GM12878 (cell line): ENCODE data around the gene E2F1. TPM values are rescaled to one million over a fixed set of nuclear protein-coding genes. Genes with fewer than 3 reads are reported as not detected.

Experiments used
- ATAC-seq: fragments of 200-7000 bp; cut with Tn5 transposase; 3 replicates; pipeline ENCODE4 v1.9.1; 2020; ENCODE audit warnings: mild to moderate bottlenecking, moderate library complexity
- BruUV-seq: library from RNA; stranded (reverse); fragments of 400-500 nt; replicated peaks from 2 replicates; lab custom pipeline; 2021; lab: Mats Ljungman, UMichigan
- CTCF ChIA-PET: fragments of 300-600 bp; sonication (Branson Sonifier 250); formaldehyde crosslinking; extraction: SDS; loops from one replicate; lab custom pipeline; 2021; ENCODE audit warnings: inconsistent platforms; lab: Yijun Ruan, JAX
- POLR2A ChIA-PET: fragments of 350-600 bp; formaldehyde crosslinking; extraction: SDS; loops from one replicate; lab custom pipeline; 2021; ENCODE audit warnings: inconsistent platforms; lab: Charles Lee
- RAD21 ChIA-PET: fragments of 300-600 bp; sonication (Branson Sonifier 250); formaldehyde crosslinking; loops from one replicate; lab custom pipeline; 2023; ENCODE audit warnings: antibody characterized with exemption; ENCODE audit not compliant: unreplicated experiment; lab: Charles Lee
- SMC1A ChIA-PET: fragments of 300-600 bp; sonication (Branson Sonifier 250); formaldehyde crosslinking; loops from one replicate; lab custom pipeline; 2023; ENCODE audit not compliant: unreplicated experiment, uncharacterized antibody; lab: Charles Lee
- DNase-seq: peaks from one replicate; pipeline ENCODE4 v3.0.0-alpha.2; 2011; ENCODE audit warnings: low read depth, low spot score
- FAIRE-seq: peaks from 3 replicates; lab custom pipeline; 2011; peaks lifted over from hg19 to GRCh38; lab: Jason Lieb, UNC
- H2AFZ ChIP-seq: 2 replicates; pipeline ENCODE4 v1.6.0; 2011; ENCODE audit warnings: low read depth, low read length, control low read depth; ENCODE audit not compliant: control insufficient read depth
- H3K27ac ChIP-seq: 2 replicates; pipeline ENCODE4 v1.5.1; 2011; ENCODE audit warnings: control low read depth; ENCODE audit not compliant: control insufficient read depth, insufficient read depth
- H3K27me3 ChIP-seq, 2 experiments: replicated peaks in 1 of 2; 2 replicates each; pipeline versions ENCODE4 v1.6.0 to v1.6.1; 2011; ENCODE audit warnings: low read length in 1 of 2; ENCODE audit not compliant: control insufficient read depth in 2 of 2, insufficient read depth in 2 of 2
- H3K36me3 ChIP-seq, 2 experiments: 2 replicates each; pipeline ENCODE4 v1.5.1; 2011; ENCODE audit warnings: low read length in 1 of 2; ENCODE audit not compliant: control insufficient read depth in 2 of 2, insufficient read depth in 2 of 2
- H3K4me1 ChIP-seq: 2 replicates; pipeline ENCODE4 v1.6.1; 2011; ENCODE audit warnings: mild to moderate bottlenecking, low read length, moderate library complexity, mixed read lengths; ENCODE audit not compliant: control insufficient read depth, insufficient read depth
- H3K4me2 ChIP-seq: 2 replicates; pipeline ENCODE4 v1.6.0; 2011; ENCODE audit warnings: control low read depth; ENCODE audit not compliant: control insufficient read depth, insufficient read depth
- H3K4me3 ChIP-seq: fragments of 200-600 bp; sonication (generic); 2 replicates; pipeline ENCODE4 v1.5.1; 2016
- H3K79me2 ChIP-seq: 2 replicates; pipeline ENCODE4 v1.6.0; 2011; ENCODE audit warnings: low read length; ENCODE audit not compliant: control insufficient read depth, insufficient read depth
- H3K9ac ChIP-seq: 2 replicates; pipeline ENCODE4 v1.8.0; 2011; ENCODE audit warnings: low read length, control low read depth, mixed read lengths; ENCODE audit not compliant: control insufficient read depth, insufficient read depth
- H3K9me3 ChIP-seq: replicated peaks from 3 replicates; pipeline ENCODE4 v1.5.1; 2011; ENCODE audit warnings: mild to moderate bottlenecking, low read length; ENCODE audit not compliant: control insufficient read depth, insufficient read depth
- H4K20me1 ChIP-seq: 2 replicates; pipeline ENCODE4 v1.6.0; 2011; ENCODE audit not compliant: control insufficient read depth, insufficient read depth
- CREM ChIP-seq: IDR thresholded peaks from 2 replicates; pipeline ENCODE4 v1.6.1; 2014; ENCODE audit warnings: antibody characterized with exemption, low read depth
- E2F4 ChIP-seq: IDR thresholded peaks from 2 replicates; pipeline ENCODE4 v1.6.1; 2012; ENCODE audit warnings: low read depth, low read length, improper control_type of control experiment
- PRDM15 ChIP-seq: fragments of 450-650 bp; formaldehyde crosslinking; IDR thresholded peaks from 2 replicates; pipeline ENCODE4 v1.4.0; 2020; ENCODE audit warnings: mild to moderate bottlenecking, moderate library complexity
- WGBS: methylation state at CpG from one replicate; pipeline ENCODE4 v1.1.6; 2016; ENCODE audit warnings: low lambda C conversion rate; ENCODE audit not compliant: insufficient replicate concordance, insufficient coverage; ENCODE audit errors: missing lambda C conversion rate; 5-methylcytosine and 5-hydroxymethylcytosine counted together
- in situ Hi-C: fragments of 300-500 bp; cut with MboI; formaldehyde crosslinking; loops from 9 replicates; pipeline ENCODE4 v1.14.3; 2018; ENCODE audit warnings: mixed read lengths
- intact Hi-C: fragments of 100-400 bp; cut with micrococcal nuclease; formaldehyde crosslinking; loops from one replicate; pipeline ENCODE4 v1.14.2; 2022; ENCODE audit not compliant: unreplicated experiment
- polyA plus RNA-seq, 11 experiments: library from polyadenylated mRNA; depleted of rRNA in 4 of 11; unstranded in 6 of 11; stranded (reverse) in 5 of 11; fragments of >200 nt; fragmentation: Nextera tagmentation in 4 of 11; fragmentation: Illumina TruSeq in 1 of 11; extraction: Ambion mirVana in 4 of 11; extraction: Trizol in 1 of 11; gene quantifications; 1 replicate in 1 of 11; 2 replicates in 10 of 11; pipeline versions ENCODE4 v1.2.1 to v1.2.3, GENCODE V29; 2011 to 2016; ENCODE audit warnings: inconsistent platforms in 2 of 11, missing spikeins in 2 of 11, low read depth in 1 of 11
- total RNA-seq, 4 experiments: library from RNA; depleted of rRNA in 3 of 4; stranded (reverse); fragments of >200 nt in 3 of 4; fragmentation: Illumina TruSeq in 1 of 4; extraction: Trizol in 1 of 4; gene quantifications; 2 replicates each; pipeline versions ENCODE4 v1.2.1 to v1.2.3, GENCODE V29; 2013 to 2021

Gene E2F1
- total and polyA plus RNA-seq, 10 of the 15 experiments (the other 5 are each of a cell fraction or from before 2014, with no cell fraction given), result 0.29 to 50.2 (median 19.7) TPM

GRCh38 chr20:33644313-33645071, 41.7 kb downstream of the E2F1 start:
- Histone ChIP-seq H3K9ac (no peak overlapping the region), H3K4me3 (no peak overlapping the region), H4K20me1 (peaks cover 4% of the 10 kb centered on the region; the same call in 1 of the 2 replicates), H2AFZ (no peak overlapping the region), H3K79me2 (no peaks in the 10 kb centered on the region), H3K9me3 (no peaks in the 10 kb centered on the region), H3K27ac (no peak overlapping the region), H3K4me1 (peaks cover 18% of the 10 kb centered on the region), H3K4me2 (no peak overlapping the region), H3K27me3 (no peaks in the 10 kb centered on the region), H3K36me3 (peaks cover 4 to 5% of the 10 kb centered on the region in 2 experiments; a peak in 3 of 4 replicates)
- DNase-seq (no peak), FAIRE-seq (no peak), ATAC-seq (no peak)
- WGBS, result 92% methylated on average over 27 of the region's 28 CpGs
- ChIA-PET SMC1A (no interaction called here), CTCF (no interaction called here), POLR2A (no interaction called here), RAD21 (interaction anchor here (0.6 kb wide), 1 partner anchor 44 kb away, joined by 4 read pairs; no protein-coding TSS in a partner anchor)
- TF ChIP-seq CREM, result no peak
- TF ChIP-seq E2F4, result no peak
- no TSS peak for BruUV-seq
- intact Hi-C loops, result no loop called here
- in situ Hi-C loops, result no loop called here

GRCh38 chr20:33640287-33640686, 45.9 kb downstream of the E2F1 start:
- intact Hi-C loops, result no loop called here
- POLR2A ChIA-PET, result no interaction called here
- H3K4me3 ChIP-seq, result no peak overlapping the region
- H4K20me1 ChIP-seq, result no peaks in the 10 kb centered on the region
- H3K27ac ChIP-seq, result no peak overlapping the region
- no peaks in the 10 kb centered on the region for H3K9me3 ChIP-seq
- WGBS, result 94% methylated on average over 13 of the region's 13 CpGs
- RAD21 ChIA-PET, result no interaction called here
- H3K36me3 ChIP-seq, result peaks cover 5 to 9% of the 10 kb centered on the region in 2 experiments; a peak in 3 of 4 replicates
- CTCF ChIA-PET, result interaction anchor here (0.7 kb wide), 1 partner anchor 120 kb away, joined by 3 read pairs; no protein-coding TSS in a partner anchor
- H3K4me2 ChIP-seq, result no peak overlapping the region
- no peaks in the 10 kb centered on the region for H3K4me1 ChIP-seq
- FAIRE-seq (no peak), ATAC-seq (no peak), DNase-seq (no peak)
- in situ Hi-C loops, result no loop called here
- no peak overlapping the region for H3K9ac ChIP-seq
- no peak overlapping the region for H2AFZ ChIP-seq
- TF ChIP-seq PRDM15 (CRISPR knock-in tag), result no peak
- H3K27me3 ChIP-seq, result no peaks in the 10 kb centered on the region
- no TSS peak for BruUV-seq
- SMC1A ChIA-PET, result interaction anchor here (0.6 kb wide), 1 partner anchor 30 kb away, joined by 3 read pairs; no protein-coding TSS in a partner anchor
- no peaks in the 10 kb centered on the region for H3K79me2 ChIP-seq
